Measurements from ENCODE around the gene ANKHD1. TPM values are rescaled to one million over a fixed set of nuclear protein-coding genes. Genes with fewer than 3 reads are reported as not detected.

ANKHD1 gene
- total and polyA plus RNA-seq, 11 donors, result 41.4 to 78.8 (median 58.1) TPM

- 97 to 99% (median 98%) methylated on average over 10 of the region's 10 CpGs for WGBS, 4 donors
- H3K27ac ChIP-seq, result peak overlapping the region in 1 of 12 donors; percentile 3
- TF ChIP-seq POLR2A (IDR thresholded peaks at IDR 0.05), result no peak
- TF ChIP-seq, protein P1, sequence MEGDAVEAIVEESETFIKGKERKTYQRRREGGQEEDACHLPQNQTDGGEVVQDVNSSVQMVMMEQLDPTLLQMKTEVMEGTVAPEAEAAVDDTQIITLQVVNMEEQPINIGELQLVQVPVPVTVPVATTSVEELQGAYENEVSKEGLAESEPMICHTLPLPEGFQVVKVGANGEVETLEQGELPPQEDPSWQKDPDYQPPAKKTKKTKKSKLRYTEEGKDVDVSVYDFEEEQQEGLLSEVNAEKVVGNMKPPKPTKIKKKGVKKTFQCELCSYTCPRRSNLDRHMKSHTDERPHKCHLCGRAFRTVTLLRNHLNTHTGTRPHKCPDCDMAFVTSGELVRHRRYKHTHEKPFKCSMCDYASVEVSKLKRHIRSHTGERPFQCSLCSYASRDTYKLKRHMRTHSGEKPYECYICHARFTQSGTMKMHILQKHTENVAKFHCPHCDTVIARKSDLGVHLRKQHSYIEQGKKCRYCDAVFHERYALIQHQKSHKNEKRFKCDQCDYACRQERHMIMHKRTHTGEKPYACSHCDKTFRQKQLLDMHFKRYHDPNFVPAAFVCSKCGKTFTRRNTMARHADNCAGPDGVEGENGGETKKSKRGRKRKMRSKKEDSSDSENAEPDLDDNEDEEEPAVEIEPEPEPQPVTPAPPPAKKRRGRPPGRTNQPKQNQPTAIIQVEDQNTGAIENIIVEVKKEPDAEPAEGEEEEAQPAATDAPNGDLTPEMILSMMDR (IDR thresholded peaks at IDR 0.05), result no peak
- H3K4me1 ChIP-seq, result peaks cover 14 to 56% (median 41%) of the 10 kb centered on the region in 12 donors
- no peaks in the 10 kb centered on the region for H3K27me3 ChIP-seq
- no peak overlapping the region for H3K4me3 ChIP-seq
- H3K36me3 ChIP-seq, result peaks cover 0 to 66% (median 55%) of the 10 kb centered on the region in 9 donors
- DNase-seq, result no peak
- no peak for ATAC-seq
- intact Hi-C loops (cut with DNase I), result loop anchor here in 7 of 10 donors (5.0 kb wide), 3 partner anchors 92 to 162 kb away; partner anchors contain the start of gene TMCO6 (in 4 of the 7)
- no peaks in the 10 kb centered on the region for H3K9me3 ChIP-seq
Measured at GRCh38 chr5:140545606-140546005, 144.0 kb downstream of the ANKHD1 start.

DNA sequence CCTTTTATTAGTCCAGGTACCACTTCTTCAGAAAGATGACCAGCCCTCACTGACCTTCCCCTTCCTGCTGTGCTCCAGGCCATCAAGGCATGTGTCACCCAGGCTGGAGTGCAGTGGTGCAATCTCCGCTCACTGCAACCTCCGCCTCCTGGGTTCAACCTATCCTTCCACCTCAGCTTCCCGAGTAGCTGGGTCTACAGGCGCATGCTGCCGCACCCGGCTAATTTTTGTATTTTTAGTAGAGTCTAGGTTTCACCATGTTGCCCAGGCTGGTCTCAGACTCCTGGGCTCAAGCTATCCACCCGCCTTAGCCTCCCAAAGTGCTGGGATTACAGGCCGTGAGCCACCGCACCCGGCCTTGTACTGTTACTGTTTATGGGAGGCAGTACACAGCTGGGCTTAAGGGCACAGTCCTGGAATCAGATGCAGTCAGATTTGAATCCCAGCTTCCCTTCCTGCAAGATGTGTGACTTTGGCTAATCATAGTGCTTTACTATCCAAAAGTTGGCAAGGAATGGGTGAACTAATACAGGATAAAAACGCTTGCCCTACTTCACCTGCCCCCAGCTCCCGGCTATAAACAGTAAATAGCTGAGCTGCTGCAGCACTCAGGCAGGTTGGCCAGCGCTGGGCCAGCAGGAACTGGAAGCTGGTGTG is 145.3 kb downstream of the ANKHD1 start:
- Histone ChIP-seq H3K4me3 (peak overlapping the region in 9 of 12 donors; percentile 49 to 65 (median 56)), H3K4me1 (peaks cover 14 to 50% (median 43%) of the 10 kb centered on the region in 12 donors), H3K9me3 (no peaks in the 10 kb centered on the region), H3K27me3 (no peaks in the 10 kb centered on the region), H3K27ac (peak overlapping the region; percentile 21 to 98 (median 94)), H3K36me3 (peaks cover 0 to 66% (median 55%) of the 10 kb centered on the region in 9 donors)
- ATAC-seq (peak; percentile 0 to 6 (median 4)), DNase-seq (no peak)
- WGBS, 4 donors, result 40 to 47% (median 46%) methylated on average over 13 of the region's 13 CpGs
- intact Hi-C loops (cut with DNase I), result loop anchor here in 9 of 10 donors (1.0 to 5.0 kb wide), 5 partner anchors 17 to 160 kb away; partner anchors contain the start of genes TMCO6 (in 4 of the 9), APBB3 (in 2 of the 9), SLC35A4 (in 2 of the 9) and IK (in 1 of the 9)
- TF ChIP-seq, protein P1 (IDR thresholded peaks at IDR 0.05), result no peak
- no peak for TF ChIP-seq POLR2A (IDR thresholded peaks at IDR 0.05)

GRCh38 chr5:140547508-140548299 is 146.1 kb downstream of the ANKHD1 start, which contains the start of gene EIF4EBP3:
EIF4EBP3 (plus strand) TSS chr5:140547662; CDS start chr5:140547738, 76 bp downstream.
- Histone ChIP-seq H3K4me1 (peaks cover 14 to 50% (median 43%) of the 10 kb centered on the region in 12 donors), H3K27me3 (no peaks in the 10 kb centered on the region), H3K27ac (peak within 1 kb of the TSS; percentile 83 to 98 (median 94)), H3K9me3 (no peaks in the 10 kb centered on the region), H3K4me3 (peak within 1 kb of the TSS; percentile 25 to 65 (median 54)), H3K36me3 (peaks cover 0 to 66% (median 53%) of the 10 kb centered on the region in 9 donors)
- TF ChIP-seq, protein P1 (IDR thresholded peaks at IDR 0.05), result peak; percentile 35 to 81 (median 56)
- TF ChIP-seq POLR2A (IDR thresholded peaks at IDR 0.05), result peak in 1 of 2 donors; percentile 83
- DNase-seq (peak; percentile 97 to 98 (median 98)), ATAC-seq (peak; percentile 90 to 96 (median 94))
- intact Hi-C loops (cut with DNase I), result loop anchor here in 9 of 10 donors (1.0 to 5.0 kb wide), 6 partner anchors 17 to 160 kb away; partner anchors contain the start of genes TMCO6 (in 5 of the 9), APBB3 (in 2 of the 9), SLC35A4 (in 2 of the 9) and IK (in 1 of the 9)
- WGBS, 4 donors, result 0 to 3% (median 2%) methylated on average over 20 to 52 of the region's 52 CpGs

Measured in heart left ventricle (tissue), 16 donors.